A673 (cell line): Measurements from ENCODE around the gene MISP.

ENCODE experiments used
- EZH2 ChIP-seq: fragments of 200-600 bp; sonication (generic); IDR thresholded peaks from 2 replicates; pipeline ENCODE4 v1.6.1; 2017; ENCODE audit warnings: borderline replicate concordance, low read depth, mild to moderate bottlenecking, mixed read lengths, antibody characterized with exemption, low read length; ENCODE audit not compliant: poor library complexity, severe bottlenecking
- TF ChIP-seq, protein P1 (sequence below): fragments of 300-800, 200-600 bp; sonication (generic); conservative IDR thresholded peaks from 2 replicates; pipeline ENCODE4 v1.5.1; 2017; ENCODE audit warnings: low read depth, mild to moderate bottlenecking, antibody characterized with exemption, low read length, moderate library complexity, mixed read lengths

- TF ChIP-seq, protein P1, sequence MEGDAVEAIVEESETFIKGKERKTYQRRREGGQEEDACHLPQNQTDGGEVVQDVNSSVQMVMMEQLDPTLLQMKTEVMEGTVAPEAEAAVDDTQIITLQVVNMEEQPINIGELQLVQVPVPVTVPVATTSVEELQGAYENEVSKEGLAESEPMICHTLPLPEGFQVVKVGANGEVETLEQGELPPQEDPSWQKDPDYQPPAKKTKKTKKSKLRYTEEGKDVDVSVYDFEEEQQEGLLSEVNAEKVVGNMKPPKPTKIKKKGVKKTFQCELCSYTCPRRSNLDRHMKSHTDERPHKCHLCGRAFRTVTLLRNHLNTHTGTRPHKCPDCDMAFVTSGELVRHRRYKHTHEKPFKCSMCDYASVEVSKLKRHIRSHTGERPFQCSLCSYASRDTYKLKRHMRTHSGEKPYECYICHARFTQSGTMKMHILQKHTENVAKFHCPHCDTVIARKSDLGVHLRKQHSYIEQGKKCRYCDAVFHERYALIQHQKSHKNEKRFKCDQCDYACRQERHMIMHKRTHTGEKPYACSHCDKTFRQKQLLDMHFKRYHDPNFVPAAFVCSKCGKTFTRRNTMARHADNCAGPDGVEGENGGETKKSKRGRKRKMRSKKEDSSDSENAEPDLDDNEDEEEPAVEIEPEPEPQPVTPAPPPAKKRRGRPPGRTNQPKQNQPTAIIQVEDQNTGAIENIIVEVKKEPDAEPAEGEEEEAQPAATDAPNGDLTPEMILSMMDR: no peak
- TF ChIP-seq EZH2: no peak
These were observed 28.2 kb downstream of the MISP start for GRCh38 chr19:778910-779653.
